HG03575 (cell line): ENCODE measurements around the gene SMIM17.

Source experiments
- ATAC-seq: cut with Tn5 transposase; IDR thresholded peaks from one replicate; pipeline ENCODE4 v1.9.1; 2021; ENCODE audit not compliant: unreplicated experiment, insufficient number of reproducible peaks, low FRiP score; ENCODE audit errors: extremely low read depth

The SMIM17 gene

DNA sequence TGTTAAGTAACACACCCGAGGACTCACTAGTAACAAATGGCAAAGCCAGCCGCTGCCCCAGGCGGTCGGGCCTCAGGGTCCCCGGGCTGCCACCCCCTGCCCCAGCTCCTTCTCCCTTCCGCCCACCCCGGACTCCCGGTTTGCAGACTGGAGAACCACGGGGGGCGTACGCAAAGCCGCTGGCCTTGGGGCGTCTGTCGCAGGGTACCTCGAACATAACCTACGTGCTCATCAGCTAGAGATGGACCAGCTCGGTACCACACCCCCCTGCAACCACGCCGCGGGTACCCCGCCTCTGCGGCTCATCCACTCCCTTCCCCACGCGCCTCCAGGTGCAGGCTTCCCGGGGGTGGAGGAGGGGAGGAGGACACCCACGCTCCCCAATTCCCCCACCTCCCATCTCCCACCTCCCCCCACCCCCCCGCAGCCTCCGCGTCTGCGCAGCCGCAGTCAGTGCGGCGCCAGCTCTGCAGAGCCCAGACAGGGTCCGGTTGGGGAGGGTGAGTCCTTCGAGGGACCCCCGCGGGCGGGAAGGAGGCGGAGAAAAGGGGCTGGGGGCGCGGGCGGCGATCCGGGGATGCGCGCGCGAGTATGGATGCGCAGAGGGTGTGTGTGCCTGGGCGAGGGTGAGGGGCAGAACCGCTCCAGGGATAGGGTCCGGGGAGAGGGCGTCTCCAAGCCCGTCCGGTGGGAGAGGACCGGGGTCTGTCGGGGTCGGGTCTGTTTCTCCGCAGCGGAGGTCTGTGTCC is at the start of gene SMIM17:
Gene SMIM17, plus strand, starts transcription at position 449 of the 749 bp plus-strand sequence. CDS start 2,509 bp downstream, outside the sequence.
- ATAC-seq: no peak

DNA sequence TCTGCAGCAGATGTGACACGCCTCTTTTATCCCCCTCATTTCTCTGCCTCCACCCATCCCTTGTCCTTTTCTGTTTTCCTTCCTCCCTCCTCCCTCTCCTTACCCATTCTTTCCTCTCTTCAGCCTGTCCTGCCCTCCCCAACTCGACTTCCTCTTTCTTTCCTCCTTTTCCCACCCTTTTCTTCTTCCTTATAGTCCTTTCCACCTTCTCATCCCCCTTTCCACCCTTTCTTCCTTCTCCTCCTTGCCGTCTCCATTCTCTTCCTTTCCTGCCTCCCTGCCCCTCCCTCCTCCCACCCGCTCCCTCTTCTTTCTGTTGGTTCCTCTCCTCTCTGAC is 48.5 kb upstream of the SMIM17 start:
- ATAC-seq: no peak

DNA sequence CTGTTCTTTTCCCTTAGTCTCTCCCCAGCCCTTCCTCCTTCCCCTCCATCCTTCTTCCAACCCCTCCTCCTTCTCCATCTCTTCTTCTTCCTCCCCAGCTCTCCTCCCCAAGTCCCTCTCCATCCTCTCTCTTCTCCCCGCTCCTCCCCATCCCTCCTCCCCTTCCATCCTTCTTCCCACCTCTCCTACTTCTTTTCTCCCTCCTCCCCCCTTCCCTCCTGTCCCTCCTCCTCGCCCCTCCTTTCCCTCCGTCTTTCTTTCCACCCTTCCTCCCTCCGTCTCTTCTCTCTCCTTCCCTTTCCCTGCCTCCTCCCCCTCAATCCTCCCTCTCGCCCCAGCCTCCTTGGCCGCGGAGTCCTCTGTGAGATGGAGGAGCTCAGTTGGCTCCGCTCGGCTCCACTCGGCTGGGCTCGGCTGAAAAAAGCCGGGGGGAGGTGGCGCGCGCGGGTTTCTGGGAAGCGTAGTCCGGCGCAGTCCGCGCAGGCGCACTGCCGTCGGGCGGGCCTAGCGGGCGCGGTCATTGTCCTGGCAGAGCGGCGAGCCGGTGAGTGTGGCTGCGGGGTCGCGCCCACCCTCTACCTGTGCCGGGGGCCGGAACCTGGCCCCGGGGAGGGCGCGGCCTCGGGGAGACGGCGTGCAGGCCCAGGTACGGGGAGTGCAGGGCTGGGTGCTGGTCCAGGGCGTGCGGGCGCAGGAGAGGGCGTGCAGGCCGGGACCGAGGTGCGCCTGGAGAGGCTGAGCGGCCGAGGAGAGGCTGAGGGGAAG is 48.0 kb upstream of the SMIM17 start, which contains the start of gene ZNF71:
Gene ZNF71, plus strand, starts transcription at position 520 of the 765 bp plus-strand sequence. CDS start 6,257 bp downstream, outside the sequence.
- no peak for ATAC-seq

DNA sequence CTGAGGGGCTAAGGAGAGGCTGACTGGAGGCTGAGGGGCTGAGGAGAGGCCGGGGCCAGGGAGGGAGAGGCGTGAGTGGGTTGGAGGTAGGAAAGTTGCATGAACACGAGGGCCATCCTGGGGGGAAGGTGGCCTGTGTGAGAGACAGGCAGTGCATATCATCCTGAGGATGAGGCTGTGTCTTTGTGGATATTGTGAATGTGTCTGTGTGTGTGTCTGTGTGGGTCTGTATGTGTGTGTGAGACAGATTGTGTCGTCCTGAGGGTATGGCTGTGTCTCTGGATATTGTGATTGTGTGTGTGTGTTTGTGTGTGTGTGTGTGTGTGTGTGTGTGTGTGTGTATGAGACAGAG is 47.4 kb upstream of the SMIM17 start:
- ATAC-seq: no peak

DNA sequence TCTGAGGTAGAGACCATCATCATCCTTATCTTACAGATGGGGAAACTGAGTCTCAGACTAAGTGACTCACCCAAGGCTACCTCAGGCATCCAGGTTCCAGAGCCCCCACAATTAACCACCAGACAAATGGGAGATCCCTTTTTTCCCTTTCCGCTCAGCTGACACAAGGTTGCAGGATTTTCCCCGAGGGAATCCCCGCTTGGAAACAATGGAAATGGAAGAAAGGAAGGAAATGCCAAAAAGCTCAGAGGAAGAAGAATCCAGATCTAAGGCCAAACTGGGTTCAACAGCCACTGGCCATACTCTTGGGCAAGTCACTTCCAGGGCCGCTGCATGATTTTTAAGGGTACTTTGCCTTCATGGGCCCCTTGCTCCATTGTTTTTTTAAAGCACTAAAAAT is 46.3 kb upstream of the SMIM17 start:
- no peak for ATAC-seq

DNA sequence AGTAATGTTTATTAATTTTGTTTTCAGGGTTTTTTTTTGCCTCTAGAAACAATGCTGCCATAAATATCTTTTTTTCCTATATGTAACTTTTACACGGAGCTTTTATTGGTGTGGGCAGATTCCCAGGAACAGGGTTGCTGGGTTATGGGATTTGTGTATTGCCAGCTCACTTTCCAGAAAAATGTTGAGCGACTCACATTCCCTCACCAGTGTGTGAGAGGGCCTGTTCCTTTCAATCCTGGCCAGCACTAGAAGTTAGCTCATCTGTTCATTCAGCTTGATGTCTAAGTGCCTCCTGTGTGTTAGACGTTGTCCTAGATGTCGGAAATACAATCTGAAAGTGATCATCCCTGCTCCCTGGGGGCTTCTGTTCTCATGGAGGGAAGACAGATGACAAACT is 45.3 kb upstream of the SMIM17 start:
- no peak for ATAC-seq

DNA sequence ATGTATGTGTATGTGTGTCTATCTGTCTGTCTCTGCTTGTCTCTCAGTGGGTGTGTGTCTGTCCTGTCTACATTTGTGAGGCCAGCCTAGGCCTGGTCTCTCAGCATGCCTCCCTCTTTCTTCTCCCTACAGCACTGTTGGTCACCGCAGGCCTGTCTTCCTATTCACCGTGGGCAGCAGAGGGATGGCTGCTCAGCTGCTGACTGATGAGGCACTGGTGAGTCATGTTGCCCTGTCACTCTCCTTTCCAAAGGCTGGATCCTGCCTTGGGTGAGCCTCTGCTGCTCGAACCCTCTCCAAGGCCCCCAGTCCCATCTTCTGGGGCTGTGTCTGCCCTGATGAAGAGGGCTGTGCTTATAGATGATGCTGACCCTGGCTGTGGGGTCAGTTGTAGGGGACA is 41.6 kb upstream of the SMIM17 start:
- no peak for ATAC-seq

DNA sequence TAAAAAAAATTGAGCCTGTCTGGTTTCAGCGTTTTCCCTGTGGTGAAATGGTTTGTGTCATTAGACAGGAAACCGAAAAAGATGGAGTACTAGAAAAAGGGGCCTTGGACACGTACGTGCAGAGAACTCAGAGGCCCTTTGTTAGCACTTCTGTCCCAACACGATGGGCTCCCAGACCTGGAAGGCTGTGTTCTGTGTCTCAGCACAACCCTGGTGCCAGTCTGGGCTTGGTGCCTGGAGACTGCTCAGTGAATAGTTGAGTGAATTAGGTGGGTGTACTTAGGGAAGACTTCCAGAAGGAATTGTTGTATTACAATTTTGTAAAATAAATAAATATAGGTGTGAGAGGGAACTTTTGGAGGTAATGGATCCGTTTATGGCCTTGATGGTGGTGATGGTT is 39.1 kb upstream of the SMIM17 start:
- no peak for ATAC-seq

DNA sequence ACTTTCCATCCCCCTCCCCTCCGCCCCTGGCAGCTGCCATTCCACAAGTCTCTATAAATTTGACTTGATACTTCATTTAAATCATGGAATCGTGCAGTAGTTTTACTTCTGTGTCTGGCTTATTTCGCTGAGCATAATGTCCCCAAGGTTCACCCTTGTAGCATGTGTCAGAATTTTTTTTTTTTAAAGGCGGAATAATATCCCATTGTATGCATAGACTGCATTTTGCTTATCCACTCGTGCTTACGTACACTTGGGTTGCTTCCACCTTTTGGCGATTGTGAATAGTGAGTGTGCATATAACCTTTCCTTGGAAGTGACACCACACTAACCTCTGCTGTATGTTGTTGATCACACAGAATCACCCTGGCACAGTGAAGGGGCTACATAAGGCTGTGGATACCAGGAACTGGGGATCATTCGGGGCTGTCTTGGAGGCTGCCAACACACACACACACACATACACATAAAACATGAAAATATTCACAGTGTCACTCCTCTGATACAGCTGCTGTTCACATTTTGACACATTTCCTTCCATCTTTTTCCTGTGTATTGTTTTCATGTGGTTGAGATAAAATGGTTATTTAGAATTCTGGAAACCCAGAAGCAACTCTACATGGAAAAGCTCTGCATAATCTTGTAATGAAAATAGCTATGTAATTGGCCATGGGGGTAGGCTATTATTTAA is 34.5 kb upstream of the SMIM17 start:
- no peak for ATAC-seq

DNA sequence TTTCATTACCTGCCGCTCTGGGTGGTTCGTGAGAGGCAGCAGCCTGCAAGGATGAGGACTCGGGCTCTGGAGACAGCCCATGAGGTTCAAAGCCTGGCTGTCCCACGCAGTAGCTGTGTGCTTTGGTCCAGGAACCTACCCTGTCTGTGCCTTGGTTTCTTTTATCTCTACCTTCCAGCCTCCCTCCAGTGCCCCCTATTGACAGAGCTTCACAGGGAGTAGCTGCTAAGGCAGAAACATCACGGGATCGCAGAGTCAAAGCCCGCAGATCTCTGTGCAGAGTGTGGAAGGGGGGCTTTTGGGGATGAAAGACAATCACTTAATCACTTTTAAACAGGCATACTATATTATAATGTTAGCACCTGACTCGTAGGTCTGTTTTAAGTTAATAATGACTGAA is 31.7 kb upstream of the SMIM17 start:
- no peak for ATAC-seq

DNA sequence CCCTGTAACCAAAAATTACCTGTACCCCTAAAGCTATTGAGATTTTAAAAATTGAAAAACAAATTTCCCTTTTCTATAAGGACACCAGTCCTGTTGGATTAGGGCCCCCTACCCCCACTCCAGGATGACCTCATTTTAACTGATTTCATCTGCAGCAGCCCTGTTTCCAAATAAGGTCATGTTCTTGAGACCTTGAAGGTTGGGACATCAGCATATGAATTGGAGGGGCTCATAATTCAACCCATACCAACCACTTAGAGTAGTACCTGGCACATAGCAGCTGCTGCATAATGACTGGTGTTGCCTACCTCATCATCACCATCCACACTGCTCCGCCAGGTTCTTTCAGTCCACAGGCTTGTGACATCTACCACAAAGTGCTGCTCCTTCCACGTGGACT is 30.2 kb upstream of the SMIM17 start:
- no peak for ATAC-seq

DNA sequence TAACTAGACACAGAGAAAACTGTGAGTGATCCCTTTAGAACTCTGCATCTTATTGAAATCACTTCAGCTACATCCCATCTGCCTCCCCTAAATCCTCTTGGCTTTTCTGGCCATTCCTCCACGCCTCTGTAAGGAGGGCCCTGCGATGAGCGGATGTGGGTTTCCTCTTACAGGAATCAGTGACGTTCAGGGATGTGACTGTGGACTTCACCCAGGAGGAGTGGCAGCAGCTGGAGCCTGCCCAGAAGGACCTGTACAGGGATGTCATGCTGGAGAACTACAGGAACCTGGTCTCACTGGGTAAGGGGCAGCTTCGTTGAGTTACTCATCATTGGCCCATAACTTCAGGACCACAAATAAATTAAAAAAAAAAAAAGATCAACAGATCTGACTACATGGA is 29.3 kb upstream of the SMIM17 start:
- ATAC-seq: no peak

DNA sequence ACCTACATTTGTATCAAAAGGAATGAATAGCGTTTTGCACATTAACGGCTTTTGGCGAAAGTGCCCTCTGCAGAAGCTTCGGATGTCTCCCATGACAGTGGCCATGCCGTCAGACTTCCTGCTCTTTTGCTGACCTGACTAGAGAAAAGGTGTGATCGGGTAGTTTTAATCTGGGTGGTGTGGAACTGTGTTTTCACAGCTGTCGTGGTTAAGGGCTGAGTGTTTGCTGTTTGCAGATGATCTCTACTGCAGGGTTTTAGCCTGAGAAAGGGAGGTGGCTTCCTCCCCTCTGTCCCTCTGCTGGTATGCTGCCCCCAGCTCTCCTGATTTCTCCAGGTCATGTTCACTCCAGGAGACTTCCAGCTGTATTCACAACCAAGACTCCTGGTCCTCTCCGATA is 25.4 kb upstream of the SMIM17 start:
- no peak for ATAC-seq

DNA sequence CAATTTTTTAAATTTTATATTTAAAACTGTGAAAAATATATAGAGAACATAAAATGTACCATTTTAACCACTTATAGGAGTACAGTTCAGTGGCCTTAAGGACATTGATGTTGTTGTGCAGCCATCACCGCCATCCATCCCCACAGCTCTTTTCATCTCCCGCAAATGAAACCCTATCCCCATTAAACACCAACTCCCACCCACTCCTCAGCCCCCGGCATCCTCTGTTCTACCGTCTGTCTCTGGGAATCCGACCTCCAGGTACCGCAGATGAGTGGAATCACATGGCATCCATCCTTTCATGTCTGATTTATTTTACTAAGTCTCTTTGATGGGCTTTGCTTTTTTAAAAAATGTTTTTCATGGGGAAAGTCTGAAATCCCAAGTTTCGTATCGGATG is 23.8 kb upstream of the SMIM17 start:
- ATAC-seq: no peak

DNA sequence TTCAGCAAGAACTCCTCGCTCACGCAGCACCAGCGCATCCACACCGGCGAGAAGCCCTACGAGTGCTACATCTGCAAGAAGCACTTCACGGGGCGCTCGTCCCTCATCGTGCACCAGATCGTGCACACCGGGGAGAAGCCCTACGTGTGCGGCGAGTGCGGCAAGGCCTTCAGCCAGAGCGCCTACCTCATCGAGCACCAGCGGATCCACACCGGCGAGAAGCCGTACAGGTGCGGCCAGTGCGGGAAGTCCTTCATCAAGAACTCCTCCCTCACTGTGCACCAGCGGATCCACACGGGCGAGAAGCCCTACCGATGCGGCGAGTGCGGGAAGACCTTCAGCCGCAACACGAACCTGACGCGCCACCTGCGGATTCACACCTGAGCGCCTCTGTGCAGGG is 20.6 kb upstream of the SMIM17 start:
- ATAC-seq: no peak

DNA sequence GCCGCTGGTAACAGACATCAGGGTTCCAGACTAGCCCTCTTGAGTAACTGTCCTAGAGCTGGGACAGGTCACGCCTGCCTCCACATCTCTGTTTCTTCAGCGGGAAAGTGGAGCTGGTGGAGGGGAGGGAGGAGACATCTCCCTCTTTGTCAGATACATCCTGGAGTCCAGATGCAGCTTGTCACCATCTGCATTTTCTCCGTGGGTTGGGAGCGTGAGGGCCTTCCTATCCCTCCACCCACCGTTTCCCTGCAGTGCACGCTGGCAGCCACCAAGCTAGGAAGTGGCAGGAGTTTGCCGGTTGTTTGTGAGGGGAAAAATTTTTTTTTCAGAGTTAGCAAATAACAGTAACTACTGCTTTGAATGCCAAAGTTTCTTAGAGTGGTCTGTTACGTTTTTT is 20.0 kb upstream of the SMIM17 start:
- no peak for ATAC-seq

DNA sequence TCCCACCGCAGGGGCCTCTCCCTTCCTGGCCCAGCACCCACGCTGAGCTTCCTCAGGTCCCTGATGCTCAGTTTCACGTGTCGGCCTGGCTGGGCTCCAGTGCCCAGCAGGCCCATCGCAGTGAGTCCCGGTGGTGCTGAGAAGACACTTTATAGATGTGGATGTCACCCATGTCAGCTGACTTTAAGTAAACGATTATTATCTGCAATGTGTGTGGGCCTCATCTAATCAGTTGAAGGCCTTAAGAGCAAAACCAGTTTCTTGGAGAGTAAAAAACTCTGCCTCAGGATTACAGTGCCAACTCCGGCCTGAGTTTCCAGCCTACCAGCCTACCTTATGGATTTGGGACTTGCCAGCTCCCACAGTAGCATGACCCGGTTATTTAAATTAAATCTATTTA is 17.3 kb upstream of the SMIM17 start:
- no peak for ATAC-seq

DNA sequence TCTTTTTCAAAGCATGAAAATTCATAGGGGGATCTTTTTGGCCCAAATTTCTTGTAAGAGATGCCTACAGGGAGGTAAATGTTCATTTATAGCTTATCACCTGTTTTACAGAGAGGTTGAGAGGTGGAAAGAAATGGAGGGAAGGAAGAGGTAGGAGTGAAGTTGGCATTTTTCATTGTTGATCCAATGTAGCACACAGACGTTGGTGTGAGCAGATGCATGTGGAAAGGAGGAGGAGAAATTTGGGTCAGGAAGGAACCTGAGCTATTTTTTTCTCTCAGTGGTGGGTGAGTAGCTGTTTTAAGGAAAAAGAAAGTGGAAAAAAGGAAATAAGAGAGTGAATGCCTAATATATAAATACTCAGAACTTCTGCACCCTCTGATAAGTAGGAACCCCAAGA is 9.9 kb upstream of the SMIM17 start:
- no peak for ATAC-seq

DNA sequence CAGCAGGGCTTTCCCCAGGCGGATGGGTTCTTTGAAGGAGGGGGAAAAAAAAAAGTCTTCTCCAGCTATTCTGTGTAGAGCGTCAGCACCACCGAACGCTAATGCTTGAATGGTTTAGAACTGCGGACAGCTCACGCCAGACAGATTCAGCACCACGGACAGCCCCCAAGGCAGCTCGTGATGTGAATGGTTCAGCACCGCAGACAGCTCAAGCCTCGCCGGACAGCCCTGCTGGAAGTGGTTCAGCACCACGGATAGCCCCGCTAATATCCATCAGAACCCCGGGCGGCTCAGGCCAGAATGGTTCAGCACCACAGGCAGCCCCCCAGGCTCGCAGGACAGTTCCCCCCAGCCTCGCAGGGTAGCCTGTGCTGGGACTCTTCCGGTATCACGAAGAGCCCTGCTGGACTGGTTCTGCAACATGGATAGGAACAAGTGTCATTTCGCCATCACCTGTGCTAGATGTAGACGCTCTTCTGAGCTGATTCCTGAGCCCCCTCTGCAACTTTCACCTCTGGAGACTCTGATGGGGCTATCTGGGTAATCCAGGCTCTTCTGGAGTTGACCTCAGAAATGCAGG is 4.9 kb upstream of the SMIM17 start:
- ATAC-seq: no peak

DNA sequence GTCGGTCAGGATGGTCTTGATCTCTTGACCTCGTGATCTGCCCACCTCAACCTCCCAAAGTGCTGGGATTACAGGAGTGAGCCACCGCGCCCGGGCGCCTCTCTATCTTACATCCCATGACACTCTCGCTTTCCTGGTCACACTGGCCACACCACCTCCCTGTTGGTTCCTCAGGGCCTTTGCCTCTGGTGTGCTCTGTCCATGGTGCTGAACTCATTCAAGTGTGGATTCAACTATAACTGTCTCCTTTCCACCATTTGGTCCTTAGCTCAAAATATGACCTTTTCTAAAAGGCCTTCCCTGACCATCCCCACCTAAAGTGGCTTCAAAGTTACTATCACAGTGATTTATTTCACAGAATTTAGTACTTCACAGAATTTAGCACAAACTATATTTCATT is 3.7 kb upstream of the SMIM17 start:
- no peak for ATAC-seq
